ENCODE data around the gene TLE5.
"Not testable (repeated sequence)": the region's sequence is repeated elsewhere in the genome, so short reads cannot be mapped to it uniquely, and the experiment has no call there.

Gene TLE5

GRCh38 chr19:3096267-3096901, 34.1 kb upstream of the TLE5 start:
- no peak for DNase-seq (ENCODE audit: low read depth)

- peak; percentile 37 for DNase-seq (ENCODE audit: low read depth)
Measured at GRCh38 chr19:3095441-3096191, 33.3 kb upstream of the TLE5 start.

GRCh38 chr19:3094601-3095440, 32.5 kb upstream of the TLE5 start:
- peak; percentile 32 for DNase-seq (ENCODE audit: low read depth)

GRCh38 chr19:3089299-3089855, 27.1 kb upstream of the TLE5 start:
- not testable (repeated sequence) for DNase-seq (ENCODE audit: low read depth)

- no peak for DNase-seq (ENCODE audit: low read depth)
Measured at GRCh38 chr19:3087769-3088168, 25.5 kb upstream of the TLE5 start.

GRCh38 chr19:3084943-3085342, 22.6 kb upstream of the TLE5 start:
- DNase-seq (ENCODE audit: low read depth) = no peak

- no peak for DNase-seq (ENCODE audit: low read depth)
Measured at GRCh38 chr19:3083964-3084363, 21.7 kb upstream of the TLE5 start.

- DNase-seq (ENCODE audit: low read depth) = no peak
Measured at GRCh38 chr19:3082331-3082730, 20.0 kb upstream of the TLE5 start.

GRCh38 chr19:3080286-3080685, 18.0 kb upstream of the TLE5 start:
- peak; percentile 90 for DNase-seq (ENCODE audit: low read depth)

GRCh38 chr19:3079578-3079977, 17.3 kb upstream of the TLE5 start:
- no peak for DNase-seq (ENCODE audit: low read depth)

- DNase-seq (ENCODE audit: low read depth) = peak; percentile 44
Measured at GRCh38 chr19:3075605-3076431, 13.5 kb upstream of the TLE5 start.

- DNase-seq (ENCODE audit: low read depth) = peak; percentile 39
Measured at GRCh38 chr19:3073931-3074595, 11.8 kb upstream of the TLE5 start.

GRCh38 chr19:3073159-3073563, 10.9 kb upstream of the TLE5 start:
- peak; percentile 72 for DNase-seq (ENCODE audit: low read depth)

GRCh38 chr19:3071768-3072167, 9.5 kb upstream of the TLE5 start:
- DNase-seq (ENCODE audit: low read depth) = no peak

- no peak for DNase-seq (ENCODE audit: low read depth)
Measured at GRCh38 chr19:3068071-3068470, 5.8 kb upstream of the TLE5 start.

- no peak for DNase-seq (ENCODE audit: low read depth)
Measured at GRCh38 chr19:3067563-3067962, 5.3 kb upstream of the TLE5 start.

- no peak for DNase-seq (ENCODE audit: low read depth)
Measured at GRCh38 chr19:3066482-3067049, 4.3 kb upstream of the TLE5 start.

GRCh38 chr19:3065675-3066357, 3.5 kb upstream of the TLE5 start:
- DNase-seq (ENCODE audit: low read depth) = no peak

- DNase-seq (ENCODE audit: low read depth) = no peak
Measured at GRCh38 chr19:3064011-3064330, 1.7 kb upstream of the TLE5 start.

Measured in EH (cell line).